HepG2 (cell line): ENCODE measurements around the gene ZNF331. TPM values are rescaled to one million over a fixed set of nuclear protein-coding genes. Genes with fewer than 3 reads are reported as not detected.

Experiments
- ATAC-seq: fragments of 200-7000 bp; cut with Tn5 transposase; 3 replicates; pipeline ENCODE4 v1.9.1; 2020; ENCODE audit warnings: mild to moderate bottlenecking, moderate library complexity
- BruUV-seq: library from RNA; stranded (reverse); fragments of 400-500 nt; replicated peaks from 2 replicates; lab custom pipeline; 2021; lab: Mats Ljungman, UMichigan
- CTCF ChIA-PET: fragments of 300-600 bp; formaldehyde crosslinking; extraction: SDS; loops from one replicate; lab custom pipeline; 2021; ENCODE audit warnings: low total read pairs, inconsistent platforms, low intra/inter-chr PET ratio; lab: Yijun Ruan, JAX
- POLR2A ChIA-PET: fragments of 350-600 bp; sonication (Branson Sonifier 250); formaldehyde crosslinking; loops from one replicate; lab custom pipeline; 2020; ENCODE audit warnings: antibody characterized with exemption, inconsistent platforms; lab: Yijun Ruan, JAX
- DNase-seq: peaks from one replicate; pipeline ENCODE4 v3.0.0-alpha.2; 2015; ENCODE audit warnings: low spot score
- FAIRE-seq: peaks from 3 replicates; lab custom pipeline; 2011; peaks lifted over from hg19 to GRCh38; lab: Jason Lieb, UNC
- H2AFZ ChIP-seq: one replicate; pipeline ENCODE4 v1.6.1; 2011; ENCODE audit warnings: low read length, inconsistent platforms
- H3K27ac ChIP-seq: fragments of 300-600 bp; 3 replicates; pipeline ENCODE4 v1.8.0; 2011; ENCODE audit warnings: mixed run types, mild to moderate bottlenecking, mixed read lengths, low read length, inconsistent platforms; ENCODE audit not compliant: insufficient read depth; ENCODE audit errors: extremely low read length
- H3K27me3 ChIP-seq, 2 experiments: fragments of 200-600 bp in 1 of 2; 2 replicates in 1 of 2; 3 replicates in 1 of 2; pipeline versions ENCODE4 v1.6.0 to v1.8.0; 2011; ENCODE audit warnings: low read length in 2 of 2, mild to moderate bottlenecking in 2 of 2, moderate library complexity in 2 of 2, inconsistent platforms in 1 of 2; ENCODE audit not compliant: insufficient read depth in 2 of 2, control insufficient read depth in 1 of 2
- H3K36me3 ChIP-seq, 2 experiments: fragments of 200-600 bp in 1 of 2; replicated peaks in 1 of 2; 2 replicates in 1 of 2; 3 replicates in 1 of 2; pipeline versions ENCODE4 v1.5.1 to v1.8.0; 2011; ENCODE audit warnings: low read length in 2 of 2, inconsistent platforms in 1 of 2; ENCODE audit not compliant: insufficient read depth in 2 of 2, control insufficient read depth in 1 of 2
- H3K4me1 ChIP-seq: 2 replicates; pipeline ENCODE4 v1.5.1; 2012; ENCODE audit warnings: low read length, inconsistent platforms; ENCODE audit not compliant: insufficient read depth
- H3K4me2 ChIP-seq: 2 replicates; pipeline ENCODE4 v1.6.0; 2011; ENCODE audit warnings: low read depth, low read length, inconsistent platforms
- H3K4me3 ChIP-seq, 3 experiments: fragments of 200-600 bp in 1 of 3; sonication (generic), shearing (Covaris generic) in 1 of 3; replicated peaks in 1 of 3; 2 replicates each; pipeline ENCODE4 v1.5.1; 2011 to 2016; ENCODE audit warnings: low read length in 3 of 3, inconsistent platforms in 2 of 3, low read depth in 2 of 3, mild to moderate bottlenecking in 2 of 3, control low read depth in 1 of 3, mixed read lengths in 1 of 3; ENCODE audit not compliant: insufficient read depth in 1 of 3
- H3K79me2 ChIP-seq: one replicate; pipeline ENCODE4 v1.6.1; 2011; ENCODE audit warnings: low read length, inconsistent platforms; ENCODE audit not compliant: insufficient read depth
- H3K9ac ChIP-seq: 2 replicates; pipeline ENCODE4 v1.6.0; 2011; ENCODE audit warnings: mild to moderate bottlenecking, low read depth, low read length, inconsistent platforms; ENCODE audit not compliant: insufficient read depth
- H3K9me3 ChIP-seq: 2 replicates; pipeline ENCODE4 v1.5.1; 2012; ENCODE audit warnings: mild to moderate bottlenecking, low read length
- H4K20me1 ChIP-seq: 2 replicates; pipeline ENCODE4 v1.6.0; 2011; ENCODE audit warnings: inconsistent platforms, mild to moderate bottlenecking, low read length, moderate library complexity; ENCODE audit not compliant: insufficient read depth
- CBX2 ChIP-seq, 2 experiments: fragments of 200-600 bp in 1 of 2; sonication (generic); formaldehyde crosslinking in 1 of 2; IDR thresholded peaks; 2 replicates each; pipeline versions ENCODE4 v1.7.0 to v1.8.1; 2018 to 2022; ENCODE audit warnings: low read depth in 2 of 2, low read length in 1 of 2, mild to moderate bottlenecking in 1 of 2, missing genetic modification reagents in 1 of 2
- EP300 ChIP-seq, 3 experiments: sonication (generic) in 1 of 3; formaldehyde crosslinking in 1 of 3; IDR thresholded peaks; 2 replicates each; pipeline versions ENCODE4 v1.5.1 to v1.6.1; 2011 to 2020; ENCODE audit warnings: low read depth in 2 of 3, low read length in 2 of 3, borderline replicate concordance in 1 of 3, improper control_type of control experiment in 1 of 3, mild to moderate bottlenecking in 1 of 3, missing genetic modification reagents in 1 of 3, moderate library complexity in 1 of 3
- HOXA9 ChIP-seq: sonication (generic); formaldehyde crosslinking; IDR thresholded peaks from 2 replicates; pipeline ENCODE4 v1.8.1; 2022; ENCODE audit warnings: missing genetic modification reagents, mild to moderate bottlenecking, moderate library complexity, borderline replicate concordance
- MATR3 ChIP-seq: sonication (generic); formaldehyde crosslinking; IDR thresholded peaks from 2 replicates; pipeline ENCODE4 v1.4.0; 2020; ENCODE audit warnings: missing genetic modification reagents
- NCOR1 ChIP-seq: fragments of 200-600 bp; sonication (generic); IDR thresholded peaks from 2 replicates; pipeline ENCODE4 v1.7.0; 2017; ENCODE audit warnings: antibody characterized with exemption, low read length, borderline replicate concordance
- NR3C1 ChIP-seq: sonication (generic); formaldehyde crosslinking; IDR thresholded peaks from 2 replicates; pipeline ENCODE4 v1.4.0; 2020; ENCODE audit warnings: missing genetic modification reagents
- RFX3 ChIP-seq: IDR thresholded peaks from 2 replicates; pipeline ENCODE4 v1.6.1; 2016; ENCODE audit warnings: missing biosample characterization, missing genetic modification reagents
- SRY ChIP-seq: sonication (generic); formaldehyde crosslinking; IDR thresholded peaks from 2 replicates; pipeline ENCODE4 v1.8.0; 2022; ENCODE audit warnings: mild to moderate bottlenecking, missing genetic modification reagents
- ZNF20 ChIP-seq: sonication (generic); formaldehyde crosslinking; IDR thresholded peaks from 2 replicates; pipeline ENCODE4 v1.4.0; 2020; ENCODE audit warnings: mild to moderate bottlenecking, moderate library complexity, missing genetic modification reagents
- ZNF207 ChIP-seq: fragments of 450-650 bp; IDR thresholded peaks from 2 replicates; pipeline ENCODE4 v1.6.1; 2016; ENCODE audit warnings: antibody characterized with exemption, borderline replicate concordance
- ZNF572 ChIP-seq: sonication (generic); formaldehyde crosslinking; IDR thresholded peaks from 2 replicates; pipeline ENCODE4 v1.5.1; 2020; ENCODE audit warnings: mild to moderate bottlenecking, missing genetic modification reagents
- ZNF766 ChIP-seq: sonication (generic); formaldehyde crosslinking; IDR thresholded peaks from 2 replicates; pipeline ENCODE4 v1.5.0; 2020; ENCODE audit warnings: missing genetic modification reagents, borderline replicate concordance
- WGBS: methylation state at CpG from one replicate; pipeline ENCODE4 v1.1.6; 2017; ENCODE audit warnings: low lambda C conversion rate; 5-methylcytosine and 5-hydroxymethylcytosine counted together
- in situ Hi-C: cut with HindIII; loops from 2 replicates; pipeline ENCODE4 v1.10.0; 2017; ENCODE audit warnings: low pct_unique_long_range_greater_than_20kb; ENCODE audit not compliant: extremely low pct_ligation_motif_present
- intact Hi-C: fragments of 100-400 bp; cut with micrococcal nuclease; formaldehyde crosslinking; loops from one replicate; pipeline ENCODE4 v1.10.0; 2022; ENCODE audit not compliant: unreplicated experiment
- polyA plus RNA-seq, 8 experiments: library from polyadenylated mRNA; depleted of rRNA in 3 of 8; stranded (reverse) in 7 of 8; unstranded in 1 of 8; fragments of >200 nt; fragmentation: Illumina TruSeq in 4 of 8; extraction: Trizol in 4 of 8; gene quantifications; 2 replicates each; pipeline versions ENCODE4 v1.2.1 to v1.2.3, GENCODE V29; 2011 to 2016; ENCODE audit warnings: low read depth in 4 of 8, missing spikeins in 1 of 8, mixed read lengths in 1 of 8; ENCODE audit not compliant: insufficient read depth in 1 of 8
- total RNA-seq, 5 experiments: library from RNA; depleted of rRNA; stranded (reverse); fragments of >200 nt; fragmentation: Illumina TruSeq; extraction: Trizol; gene quantifications; 2 replicates each; pipeline ENCODE4 v1.2.3, GENCODE V29; 2016; ENCODE audit warnings: low read depth in 1 of 5
- TF ChIP-seq, protein P1 (sequence below): sonication (generic); formaldehyde crosslinking; IDR thresholded peaks from 2 replicates; pipeline ENCODE4 v1.5.1; 2020; ENCODE audit warnings: missing genetic modification reagents, mild to moderate bottlenecking, borderline replicate concordance
- TF ChIP-seq, protein P2 (sequence below): sonication (generic); formaldehyde crosslinking; IDR thresholded peaks from 2 replicates; pipeline ENCODE4 v1.4.0; 2020; ENCODE audit warnings: mild to moderate bottlenecking, missing genetic modification reagents
- TF ChIP-seq, protein P3 (sequence below): IDR thresholded peaks from 2 replicates; pipeline ENCODE4 v1.6.1; 2016; ENCODE audit warnings: missing compliant biosample characterization, missing genetic modification reagents, borderline replicate concordance
- TF ChIP-seq, protein P4 (sequence below): sonication (generic); formaldehyde crosslinking; IDR thresholded peaks from 2 replicates; pipeline ENCODE4 v1.4.0; 2020; ENCODE audit warnings: missing genetic modification reagents

Gene ZNF331
- total and polyA plus RNA-seq, 2 of the 13 experiments (the other 11 are each of a cell fraction or from before 2014, with no cell fraction given): 8.2 to 13.3 TPM

DNA sequence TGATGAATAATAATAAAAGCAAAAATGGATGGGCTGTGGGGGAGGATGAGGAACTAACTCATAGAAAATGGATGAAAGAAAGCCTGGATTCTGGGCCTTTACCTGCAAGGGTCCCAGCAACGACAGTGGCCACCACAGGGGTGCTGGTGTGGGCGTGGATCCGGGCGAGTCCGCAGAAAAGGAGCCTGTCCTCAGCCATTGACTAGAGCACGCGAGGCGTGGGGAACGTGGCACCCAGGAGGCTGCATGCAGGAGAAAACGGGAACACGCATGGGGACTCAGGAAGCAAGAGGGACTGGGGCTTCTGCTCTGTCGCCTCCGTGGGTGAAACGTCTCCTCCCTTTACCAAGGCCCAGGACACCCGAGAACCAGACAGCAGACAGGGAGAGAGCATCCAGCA is 68.1 kb downstream of the ZNF331 start:
- H3K79me2 ChIP-seq: no peaks in the 10 kb centered on the region
- H3K27me3 ChIP-seq: no peaks in the 10 kb centered on the region
- no peak overlapping the region for H3K9ac ChIP-seq
- FAIRE-seq (no peak), DNase-seq (no peak), ATAC-seq (no peak)
- intact Hi-C loops: no loop called here
- H3K9me3 ChIP-seq: no peaks in the 10 kb centered on the region
- H3K36me3 ChIP-seq: no peaks in the 10 kb centered on the region
- no TSS peak for BruUV-seq
- ChIA-PET CTCF (no interaction called here), POLR2A (no interaction called here)
- H3K27ac ChIP-seq: no peak overlapping the region
- H3K4me1 ChIP-seq: peaks cover 14% of the 10 kb centered on the region
- H3K4me2 ChIP-seq: no peak overlapping the region
- no peak overlapping the region for H2AFZ ChIP-seq
- H4K20me1 ChIP-seq: no peaks in the 10 kb centered on the region
- TF ChIP-seq, protein P1, sequence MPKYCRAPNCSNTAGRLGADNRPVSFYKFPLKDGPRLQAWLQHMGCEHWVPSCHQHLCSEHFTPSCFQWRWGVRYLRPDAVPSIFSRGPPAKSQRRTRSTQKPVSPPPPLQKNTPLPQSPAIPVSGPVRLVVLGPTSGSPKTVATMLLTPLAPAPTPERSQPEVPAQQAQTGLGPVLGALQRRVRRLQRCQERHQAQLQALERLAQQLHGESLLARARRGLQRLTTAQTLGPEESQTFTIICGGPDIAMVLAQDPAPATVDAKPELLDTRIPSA: no peak
- TF ChIP-seq ZNF766 (CRISPR knock-in tag) (no peak), ZNF20 (CRISPR knock-in tag) (no peak), EP300 (IDR thresholded peaks at IDR 0.05; ENCODE audit: low read depth in 2 of 2, low read length in 2 of 2) (no peak), EP300 (CRISPR knock-in tag; IDR thresholded peaks at IDR 0.05; ENCODE audit: borderline replicate concordance) (no peak), MATR3 (no peak), NR3C1 (CRISPR knock-in tag) (no peak), SRY (no peak), NCOR1 (no peak), RFX3 (CRISPR knock-in tag) (no peak), HOXA9 (CRISPR knock-in tag) (no peak), CBX2 (IDR thresholded peaks at IDR 0.05; ENCODE audit: low read depth, low read length) (no peak), CBX2 (CRISPR knock-in tag; IDR thresholded peaks at IDR 0.05; ENCODE audit: low read depth) (no peak), ZNF572 (CRISPR knock-in tag) (no peak), ZNF207 (no peak)
- TF ChIP-seq, protein P2, sequence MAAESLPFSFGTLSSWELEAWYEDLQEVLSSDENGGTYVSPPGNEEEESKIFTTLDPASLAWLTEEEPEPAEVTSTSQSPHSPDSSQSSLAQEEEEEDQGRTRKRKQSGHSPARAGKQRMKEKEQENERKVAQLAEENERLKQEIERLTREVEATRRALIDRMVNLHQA (CRISPR knock-in tag): no peak
- TF ChIP-seq, protein P3, sequence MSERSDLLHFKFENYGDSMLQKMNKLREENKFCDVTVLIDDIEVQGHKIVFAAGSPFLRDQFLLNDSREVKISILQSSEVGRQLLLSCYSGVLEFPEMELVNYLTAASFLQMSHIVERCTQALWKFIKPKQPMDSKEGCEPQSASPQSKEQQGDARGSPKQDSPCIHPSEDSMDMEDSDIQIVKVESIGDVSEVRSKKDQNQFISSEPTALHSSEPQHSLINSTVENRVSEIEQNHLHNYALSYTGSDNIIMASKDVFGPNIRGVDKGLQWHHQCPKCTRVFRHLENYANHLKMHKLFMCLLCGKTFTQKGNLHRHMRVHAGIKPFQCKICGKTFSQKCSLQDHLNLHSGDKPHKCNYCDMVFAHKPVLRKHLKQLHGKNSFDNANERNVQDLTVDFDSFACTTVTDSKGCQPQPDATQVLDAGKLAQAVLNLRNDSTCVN (CRISPR knock-in tag): no peak
- TF ChIP-seq, protein P4, sequence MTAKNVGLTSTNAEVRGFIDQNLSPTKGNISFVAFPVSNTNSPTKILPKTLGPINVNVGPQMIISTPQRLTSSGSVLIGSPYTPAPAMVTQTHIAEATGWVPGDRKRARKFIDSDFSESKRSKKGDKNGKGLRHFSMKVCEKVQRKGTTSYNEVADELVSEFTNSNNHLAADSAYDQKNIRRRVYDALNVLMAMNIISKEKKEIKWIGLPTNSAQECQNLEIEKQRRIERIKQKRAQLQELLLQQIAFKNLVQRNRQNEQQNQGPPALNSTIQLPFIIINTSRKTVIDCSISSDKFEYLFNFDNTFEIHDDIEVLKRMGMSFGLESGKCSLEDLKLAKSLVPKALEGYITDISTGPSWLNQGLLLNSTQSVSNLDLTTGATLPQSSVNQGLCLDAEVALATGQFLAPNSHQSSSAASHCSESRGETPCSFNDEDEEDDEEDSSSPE (CRISPR knock-in tag): no peak
- in situ Hi-C loops: no loop called here
- no peak overlapping the region for H3K4me3 ChIP-seq
- 96% methylated on average over 15 of the region's 15 CpGs for WGBS
